Measurements from ENCODE around the gene SEZ6. TPM values are rescaled to one million over a fixed set of nuclear protein-coding genes. Genes with fewer than 3 reads are reported as not detected.

The SEZ6 gene
- total RNA-seq, 1 experiment from 2014 or later = not detected

GRCh38 chr17:29007456-29007855 lies 1.6 kb upstream of the SEZ6 start:
- DNase-seq (ENCODE audit: low read depth, low spot score) = no peak
- in situ Hi-C loops (cut with HindIII; ENCODE audit: low pct_unique_long_range_greater_than_20kb, low sequenced_read_pairs) (no loop called here), intact Hi-C loops (cut with micrococcal nuclease; ENCODE audit: unreplicated experiment) (no loop called here)
- BruUV-seq (replicated peaks) = no TSS peak
- H3K9me3 ChIP-seq (ENCODE audit: control insufficient read depth, insufficient read depth, low read depth, low read length) = no peaks in the 10 kb centered on the region
- no peak overlapping the region for H3K27ac ChIP-seq (ENCODE audit: low read length)
- no peaks in the 10 kb centered on the region for H3K36me3 ChIP-seq (ENCODE audit: control insufficient read depth, insufficient read depth, low read length)
- no peaks in the 10 kb centered on the region for H3K4me1 ChIP-seq (ENCODE audit: control insufficient read depth, insufficient read depth, low read length)
- peaks cover 26% of the 10 kb centered on the region; the same call in 1 of the 2 replicates for H3K27me3 ChIP-seq (ENCODE audit: control insufficient read depth, insufficient read depth, low read length)
- no peak for ATAC-seq
- no peak overlapping the region for H3K4me3 ChIP-seq (ENCODE audit: low read depth in 2 of 2, low read length in 2 of 2)
- CTCF ChIA-PET = interaction anchor here (0.6 to 0.7 kb wide), 2 partner anchors 34 to 132 kb away, joined by 3 read pairs; no protein-coding TSS in a partner anchor
- POLR2A ChIA-PET = no interaction called here
- TF ChIP-seq SIN3A (IDR thresholded peaks at IDR 0.05; ENCODE audit: borderline replicate concordance, insufficient read depth, low read depth, low read length) = no peak
- TF ChIP-seq CTCF (IDR thresholded peaks at IDR 0.05) = no peak

- no TSS peak for BruUV-seq (replicated peaks)
- ChIA-PET CTCF (interaction anchor here (0.7 kb wide), 1 partner anchor 13 kb away, joined by 3 read pairs; no protein-coding TSS in a partner anchor), POLR2A (interaction anchor here (0.6 kb wide), 1 partner anchor 87 kb away, joined by 4 read pairs; no protein-coding TSS in a partner anchor)
- Histone ChIP-seq H3K4me3 (ENCODE audit: low read depth in 2 of 2, low read length in 2 of 2) (no peak overlapping the region), H3K27ac (ENCODE audit: low read length) (no peak overlapping the region), H3K27me3 (ENCODE audit: control insufficient read depth, insufficient read depth, low read length) (peaks cover 26% of the 10 kb centered on the region; the same call in 1 of the 2 replicates), H3K36me3 (ENCODE audit: control insufficient read depth, insufficient read depth, low read length) (no peaks in the 10 kb centered on the region), H3K4me1 (ENCODE audit: control insufficient read depth, insufficient read depth, low read length) (no peaks in the 10 kb centered on the region; the same call in 1 of the 2 replicates), H3K9me3 (ENCODE audit: control insufficient read depth, insufficient read depth, low read depth, low read length) (no peaks in the 10 kb centered on the region)
- in situ Hi-C loops (cut with HindIII; ENCODE audit: low pct_unique_long_range_greater_than_20kb, low sequenced_read_pairs) (no loop called here), intact Hi-C loops (cut with micrococcal nuclease; ENCODE audit: unreplicated experiment) (no loop called here)
- TF ChIP-seq SIN3A (IDR thresholded peaks at IDR 0.05; ENCODE audit: borderline replicate concordance, insufficient read depth, low read depth, low read length) (no peak), REST (IDR thresholded peaks at IDR 0.05; ENCODE audit: insufficient read depth in 1 of 2, low read depth in 2 of 2, low read length in 1 of 2) (peak; percentile 89 to 92)
- DNase-seq (ENCODE audit: low read depth, low spot score) (no peak), ATAC-seq (no peak)
These were observed 1.6 kb downstream of the SEZ6 start for GRCh38 chr17:29004081-29004692.

- ChIA-PET CTCF (no interaction called here), POLR2A (no interaction called here)
- ATAC-seq = no peak
- H3K36me3 ChIP-seq (ENCODE audit: control insufficient read depth, insufficient read depth, low read length) = no peaks in the 10 kb centered on the region
- BruUV-seq (replicated peaks) = no TSS peak
- H3K27me3 ChIP-seq (ENCODE audit: control insufficient read depth, insufficient read depth, low read length) = peaks cover 26% of the 10 kb centered on the region; the same call in 1 of the 2 replicates
- no peak for DNase-seq (ENCODE audit: low read depth, low spot score)
- intact Hi-C loops (cut with micrococcal nuclease; ENCODE audit: unreplicated experiment) (no loop called here), in situ Hi-C loops (cut with HindIII; ENCODE audit: low pct_unique_long_range_greater_than_20kb, low sequenced_read_pairs) (no loop called here)
- no peak for TF ChIP-seq TCF7L2 (IDR thresholded peaks at IDR 0.05; ENCODE audit: low read depth, low read length)
- no peak for TF ChIP-seq POLR2AphosphoS5 (IDR thresholded peaks at IDR 0.05; ENCODE audit: low read depth, low read length)
- no peak for TF ChIP-seq REST (IDR thresholded peaks at IDR 0.05; ENCODE audit: insufficient read depth in 1 of 2, low read depth in 2 of 2, low read length in 1 of 2)
- TF ChIP-seq SIN3A (IDR thresholded peaks at IDR 0.05; ENCODE audit: borderline replicate concordance, insufficient read depth, low read depth, low read length) = no peak
- TF ChIP-seq CTCF (IDR thresholded peaks at IDR 0.05) = no peak
- no peak overlapping the region for H3K4me3 ChIP-seq (ENCODE audit: low read depth in 2 of 2, low read length in 2 of 2)
- H3K4me1 ChIP-seq (ENCODE audit: control insufficient read depth, insufficient read depth, low read length) = no peaks in the 10 kb centered on the region; the same call in 1 of the 2 replicates
- H3K27ac ChIP-seq (ENCODE audit: low read length) = no peak overlapping the region
- H3K9me3 ChIP-seq (ENCODE audit: control insufficient read depth, insufficient read depth, low read depth, low read length) = no peaks in the 10 kb centered on the region
These were observed 2.5 kb downstream of the SEZ6 start for GRCh38 chr17:29003289-29003688.

Data from Panc1 (cell line).